Mesothelial cell of epicardium (in vitro differentiated cells): ENCODE results near the gene RPL32. TPM values are rescaled to one million over a fixed set of nuclear protein-coding genes. Genes with fewer than 3 reads are reported as not detected.

Experiments
- DNase-seq, 2 experiments: peaks; one replicate each; pipeline ENCODE4 v3.0.0; 2021; ENCODE audit warnings: low spot score in 2 of 2; ENCODE audit not compliant: unreplicated experiment in 2 of 2
- H3K27ac Mint-ChIP-seq: 2 replicates; pipeline ENCODE4 v1.8.0; 2021; ENCODE audit warnings: mixed read lengths
- H3K27me3 Mint-ChIP-seq: 2 replicates; pipeline ENCODE4 v1.8.0; 2021; ENCODE audit warnings: low read depth, mixed read lengths
- H3K36me3 Mint-ChIP-seq: 2 replicates; pipeline ENCODE4 v1.8.0; 2021; ENCODE audit warnings: mixed read lengths
- H3K4me1 Mint-ChIP-seq: 2 replicates; pipeline ENCODE4 v1.8.0; 2021; ENCODE audit warnings: mixed read lengths
- H3K4me3 Mint-ChIP-seq: 2 replicates; pipeline ENCODE4 v1.8.0; 2021; ENCODE audit warnings: mild to moderate bottlenecking, moderate library complexity, mixed read lengths
- H3K9me3 Mint-ChIP-seq: 2 replicates; pipeline ENCODE4 v1.8.0; 2021; ENCODE audit warnings: mixed read lengths
- CTCF ChIP-seq: fragments of 200-600 bp; sonication (generic); IDR thresholded peaks from one replicate; pipeline ENCODE4 v1.5.0; 2021; ENCODE audit warnings: antibody characterized with exemption; ENCODE audit not compliant: unreplicated experiment
- total RNA-seq: library from RNA; stranded (reverse); gene quantifications from 3 replicates; pipeline ENCODE4 v1.2.1, GENCODE V29; 2021

RPL32 gene
- total RNA-seq, 1 donor from 2014 or later, result 1,710 TPM

- peak overlapping the region; percentile 100 for H3K4me3 Mint-ChIP-seq
- DNase-seq, result no peak
- peaks cover 35% of the 10 kb centered on the region for H3K36me3 Mint-ChIP-seq
- H3K27me3 Mint-ChIP-seq, result no peaks in the 10 kb centered on the region
- peaks cover 37% of the 10 kb centered on the region for H3K4me1 Mint-ChIP-seq
- no peak for TF ChIP-seq CTCF
- peak overlapping the region; percentile 62 for H3K27ac Mint-ChIP-seq
- no peaks in the 10 kb centered on the region for H3K9me3 Mint-ChIP-seq
Measured at GRCh38 chr3:12838179-12838965, 3.0 kb downstream of the RPL32 start.

GRCh38 chr3:12837295-12837986 is 3.9 kb downstream of the RPL32 start:
- Mint-ChIP-seq H3K4me1 (peaks cover 37% of the 10 kb centered on the region), H3K36me3 (peaks cover 42% of the 10 kb centered on the region), H3K27me3 (no peaks in the 10 kb centered on the region), H3K27ac (peak overlapping the region; percentile 50), H3K9me3 (no peaks in the 10 kb centered on the region), H3K4me3 (no peak overlapping the region)
- TF ChIP-seq CTCF, result no peak
- no peak for DNase-seq

GRCh38 chr3:12835052-12835665 is 6.2 kb downstream of the RPL32 start:
- Mint-ChIP-seq H3K4me3 (no peak overlapping the region), H3K4me1 (peaks cover 30% of the 10 kb centered on the region), H3K9me3 (no peaks in the 10 kb centered on the region), H3K27me3 (no peaks in the 10 kb centered on the region), H3K36me3 (peaks cover 41% of the 10 kb centered on the region), H3K27ac (no peak overlapping the region)
- DNase-seq, result no peak
- TF ChIP-seq CTCF, result no peak

GRCh38 chr3:12833222-12834161 is 7.9 kb downstream of the RPL32 start:
- Mint-ChIP-seq H3K4me3 (no peak overlapping the region), H3K27ac (no peak overlapping the region), H3K9me3 (no peaks in the 10 kb centered on the region), H3K4me1 (peaks cover 13% of the 10 kb centered on the region), H3K36me3 (peaks cover 40% of the 10 kb centered on the region), H3K27me3 (no peaks in the 10 kb centered on the region)
- DNase-seq, result no peak
- no peak for TF ChIP-seq CTCF
